ENCODE data around the gene TMEM179.

Gene TMEM179

GRCh38 chr14:104560586-104560945, 44.0 kb downstream of the TMEM179 start:
- no peak for TF ChIP-seq CTCF (IDR thresholded peaks at IDR 0.05; ENCODE audit: low read length, missing control alignments)
- DNase-seq (ENCODE audit: low read depth): no peak
- H3K4me3 ChIP-seq (replicated peaks; ENCODE audit: low read depth, low read length): no peak overlapping the region

- DNase-seq (ENCODE audit: low read depth): no peak
- H3K4me3 ChIP-seq (replicated peaks; ENCODE audit: low read depth, low read length): no peak overlapping the region
- no peak for TF ChIP-seq CTCF (IDR thresholded peaks at IDR 0.05; ENCODE audit: low read length, missing control alignments)
These were observed 44.6 kb downstream of the TMEM179 start for GRCh38 chr14:104559804-104560585.

- no peak overlapping the region for H3K4me3 ChIP-seq (replicated peaks; ENCODE audit: low read depth, low read length)
- no peak for DNase-seq (ENCODE audit: low read depth)
- no peak for TF ChIP-seq CTCF (IDR thresholded peaks at IDR 0.05; ENCODE audit: low read length, missing control alignments)
These were observed 45.4 kb downstream of the TMEM179 start for GRCh38 chr14:104559028-104559803.

- no peak overlapping the region for H3K4me3 ChIP-seq (replicated peaks; ENCODE audit: low read depth, low read length)
- no peak for TF ChIP-seq CTCF (IDR thresholded peaks at IDR 0.05; ENCODE audit: low read length, missing control alignments)
- DNase-seq (ENCODE audit: low read depth): no peak
These were observed 46.1 kb downstream of the TMEM179 start for GRCh38 chr14:104558231-104559027.

- no peak for TF ChIP-seq CTCF (IDR thresholded peaks at IDR 0.05; ENCODE audit: low read length, missing control alignments)
- no peak overlapping the region for H3K4me3 ChIP-seq (replicated peaks; ENCODE audit: low read depth, low read length)
- DNase-seq (ENCODE audit: low read depth): no peak
These were observed 46.8 kb downstream of the TMEM179 start for GRCh38 chr14:104557766-104558165.

- H3K4me3 ChIP-seq (replicated peaks; ENCODE audit: low read depth, low read length): no peak overlapping the region
- no peak for DNase-seq (ENCODE audit: low read depth)
- no peak for TF ChIP-seq CTCF (IDR thresholded peaks at IDR 0.05; ENCODE audit: low read length, missing control alignments)
These were observed 47.5 kb downstream of the TMEM179 start for GRCh38 chr14:104557086-104557485.
